Measurements from ENCODE around the gene ZBTB39. TPM values are rescaled to one million over a fixed set of nuclear protein-coding genes. Genes with fewer than 3 reads are reported as not detected.

Gene ZBTB39
- total RNA-seq, 1 experiment from 2014 or later, result 31.2 TPM

DNA sequence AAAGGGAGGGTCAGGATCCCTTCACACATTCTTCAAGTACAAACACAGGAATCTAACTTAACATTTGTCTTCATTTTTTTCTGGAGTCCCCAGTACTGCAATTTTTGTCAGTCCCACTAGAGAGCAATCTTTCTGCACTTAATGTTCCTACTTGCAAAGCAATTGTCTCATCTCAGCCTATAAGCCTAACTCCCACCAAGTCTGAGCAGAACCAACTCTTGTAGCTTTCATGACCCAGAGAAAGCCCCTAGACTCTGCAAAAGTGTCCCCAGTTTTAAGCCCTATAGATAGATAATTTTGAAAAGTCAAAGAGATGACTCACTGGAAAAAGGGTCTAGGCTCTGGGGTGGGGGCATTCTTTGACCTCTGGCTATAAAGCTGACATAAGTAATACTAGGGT, 1.8 kb upstream of the ZBTB39 start:
- Histone ChIP-seq H2BK15ac (ENCODE audit: low read depth, low read length) (no peak overlapping the region), H3K4me2 (ENCODE audit: insufficient read depth, insufficient read length, low read length) (no peak overlapping the region), H4K5ac (ENCODE audit: insufficient read length, low read depth, low read length) (no peak overlapping the region), H4K91ac (ENCODE audit: insufficient read length, low read depth, low read length) (no peak overlapping the region), H4K8ac (replicated peaks; ENCODE audit: insufficient read length, low read depth, low read length) (no peak overlapping the region), H3K18ac (ENCODE audit: insufficient read length, low read depth, low read length) (no peak overlapping the region), H2BK20ac (ENCODE audit: low read depth, low read length, poor library complexity, severe bottlenecking) (no peak overlapping the region), H4K20me1 (ENCODE audit: control insufficient read depth, insufficient read depth, insufficient read length) (no peaks in the 10 kb centered on the region), H3K23ac (ENCODE audit: insufficient read length, low read depth, low read length) (no peak overlapping the region), H3K27me3 (ENCODE audit: insufficient read depth, low read length) (no peaks in the 10 kb centered on the region; the same call in 1 of the 2 replicates), H3K23me2 (ENCODE audit: insufficient read length, low read depth, low read length, poor library complexity, severe bottlenecking) (no peaks in the 10 kb centered on the region), H3K4ac (ENCODE audit: low read depth, low read length) (no peak overlapping the region), H3T11ph (ENCODE audit: low read length) (no peak overlapping the region), H2AK5ac (ENCODE audit: insufficient read length, low read length) (no peak overlapping the region), H2AFZ (ENCODE audit: low read length) (no peak overlapping the region), H3K14ac (ENCODE audit: insufficient read depth, low read length) (no peak overlapping the region), H3K56ac (ENCODE audit: insufficient read length, low read depth, low read length) (no peak overlapping the region), H3K4me1 (ENCODE audit: insufficient read depth, low read length) (peaks cover 13% of the 10 kb centered on the region; the same call in 1 of the 2 replicates), H2BK120ac (ENCODE audit: low read depth, low read length, poor library complexity, severe bottlenecking) (no peak overlapping the region), H3K9ac (ENCODE audit: extremely low read depth, insufficient read length, low read length) (no peak overlapping the region), H2BK12ac (ENCODE audit: insufficient read length, low read depth, low read length) (no peak overlapping the region), H3K9me3 (ENCODE audit: control insufficient read depth, low read depth, low read length) (no peaks in the 10 kb centered on the region), H3K79me2 (ENCODE audit: insufficient read depth, low read length) (no peaks in the 10 kb centered on the region; the same call in 1 of the 2 replicates), H2BK5ac (ENCODE audit: insufficient read length, low read length) (no peak overlapping the region), H3K27ac (ENCODE audit: insufficient read length, low read depth, low read length) (no peak overlapping the region), H3K79me1 (ENCODE audit: insufficient read depth, low read depth, low read length, poor library complexity, severe bottlenecking) (peaks cover 5% of the 10 kb centered on the region)
- peaks cover 14 to 20% (median 14%) of the 10 kb centered on the region in 3 experiments; a peak in 6 of 7 replicates for H3K36me3 Mint-ChIP-seq (ENCODE audit: insufficient read depth in 1 of 3, low read depth in 3 of 3)
- peaks cover 3% of the 10 kb centered on the region for H3K27me3 Mint-ChIP-seq (ENCODE audit: low read depth)
- H3K4me1 Mint-ChIP-seq, result peaks cover 48 to 65% of the 10 kb centered on the region in 2 experiments
- H3K9me3 Mint-ChIP-seq, result no peaks in the 10 kb centered on the region
- TF ChIP-seq CTCF (conservative IDR thresholded peaks at IDR 0.05), result peak; percentile 61
- H3K27ac Mint-ChIP-seq, result no peak overlapping the region
- H3K4me3 Mint-ChIP-seq, result no peak overlapping the region
- no peak for DNase-seq
